Vagina (tissue), 2 donors: Measurements from ENCODE around the gene IPO8. TPM values are rescaled to one million over a fixed set of nuclear protein-coding genes. Genes with fewer than 3 reads are reported as not detected.

Source experiments
- DNase-seq, 2 donors: peaks; one replicate each; pipeline ENCODE4 v3.0.0-alpha.2; 2017; ENCODE audit errors: extremely low spot score in 2 of 2
- H3K27ac ChIP-seq: fragments of 200-600 bp; sonication (generic); one replicate; pipeline ENCODE4 v1.5.1; 2019
- H3K27me3 ChIP-seq: fragments of 200-600 bp; sonication (generic); one replicate; pipeline ENCODE4 v1.5.1; 2019
- H3K36me3 ChIP-seq, 2 donors: fragments of 200-600 bp; sonication (generic); one replicate each; pipeline ENCODE4 v1.5.1; 2017 to 2019
- H3K4me1 ChIP-seq: fragments of 200-600 bp; sonication (generic); one replicate; pipeline ENCODE4 v1.5.1; 2019
- H3K4me3 ChIP-seq, 2 donors: fragments of 200-600 bp; sonication (generic); 1 replicate in 1 of 2; 2 replicates in 1 of 2; pipeline ENCODE4 v1.5.1; 2016 to 2019
- H3K9me3 ChIP-seq: fragments of 200-600 bp; sonication (generic); one replicate; pipeline ENCODE4 v1.5.1; 2019
- POLR2A ChIP-seq, 2 donors: fragments of 450-650 bp; IDR thresholded peaks; one replicate each; pipeline ENCODE4 v1.6.1; 2017; ENCODE audit warnings: antibody characterized with exemption in 2 of 2, mild to moderate bottlenecking in 2 of 2, moderate library complexity in 2 of 2
- POLR2AphosphoS5 ChIP-seq, 2 donors: sonication (generic); formaldehyde crosslinking; IDR thresholded peaks; one replicate each; pipeline ENCODE4 v1.9.0; 2017; ENCODE audit warnings: antibody characterized with exemption in 2 of 2, mild to moderate bottlenecking in 2 of 2, low read depth in 1 of 2; ENCODE audit not compliant: insufficient read depth in 1 of 2
- intact Hi-C: fragments of 100-400 bp; cut with DNase I; formaldehyde crosslinking; loops from one replicate; pipeline ENCODE4 v1.15.1; 2023
- total RNA-seq: library from RNA; depleted of rRNA; stranded (reverse); fragments of >200 nt; gene quantifications from one replicate; pipeline ENCODE4 v1.2.3, GENCODE V29; 2016
- TF ChIP-seq, protein P1 (sequence below), 3 experiments: fragments of 450-650 bp in 2 of 3; fragments of 200-600 bp in 1 of 3; sonication (generic) in 1 of 3; IDR thresholded peaks; one replicate each; pipeline ENCODE4 v1.5.1; 2017 to 2019; ENCODE audit warnings: antibody characterized with exemption in 3 of 3, mild to moderate bottlenecking in 2 of 3, moderate library complexity in 2 of 3

IPO8 gene
- total RNA-seq, 1 donor from 2014 or later, result 21.4 TPM

DNA sequence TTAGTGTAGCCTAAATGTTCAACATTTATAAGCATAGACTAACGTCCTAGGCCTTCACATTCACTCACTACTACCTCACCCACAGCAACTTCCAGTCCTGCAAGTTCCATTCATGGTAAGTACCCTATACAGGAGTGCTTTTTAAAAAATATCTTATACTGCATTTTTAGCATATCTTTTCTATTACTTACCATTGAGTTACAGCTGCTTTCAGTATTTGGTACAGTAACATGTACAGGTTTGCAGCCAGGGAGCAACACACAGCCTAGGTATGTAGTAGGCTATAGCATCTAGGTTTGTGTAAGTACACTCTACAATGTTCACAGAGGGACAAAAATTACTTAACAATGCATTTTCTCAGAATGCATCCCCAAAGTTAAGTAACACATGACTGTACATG lies 17.4 kb downstream of the IPO8 start:
- H3K4me1 ChIP-seq, result no peaks in the 10 kb centered on the region
- peaks cover 0 to 24% of the 10 kb centered on the region in 2 donors for H3K36me3 ChIP-seq
- no peaks in the 10 kb centered on the region for H3K9me3 ChIP-seq
- intact Hi-C loops, result no loop called here
- no peak overlapping the region for H3K4me3 ChIP-seq
- TF ChIP-seq, protein P1, sequence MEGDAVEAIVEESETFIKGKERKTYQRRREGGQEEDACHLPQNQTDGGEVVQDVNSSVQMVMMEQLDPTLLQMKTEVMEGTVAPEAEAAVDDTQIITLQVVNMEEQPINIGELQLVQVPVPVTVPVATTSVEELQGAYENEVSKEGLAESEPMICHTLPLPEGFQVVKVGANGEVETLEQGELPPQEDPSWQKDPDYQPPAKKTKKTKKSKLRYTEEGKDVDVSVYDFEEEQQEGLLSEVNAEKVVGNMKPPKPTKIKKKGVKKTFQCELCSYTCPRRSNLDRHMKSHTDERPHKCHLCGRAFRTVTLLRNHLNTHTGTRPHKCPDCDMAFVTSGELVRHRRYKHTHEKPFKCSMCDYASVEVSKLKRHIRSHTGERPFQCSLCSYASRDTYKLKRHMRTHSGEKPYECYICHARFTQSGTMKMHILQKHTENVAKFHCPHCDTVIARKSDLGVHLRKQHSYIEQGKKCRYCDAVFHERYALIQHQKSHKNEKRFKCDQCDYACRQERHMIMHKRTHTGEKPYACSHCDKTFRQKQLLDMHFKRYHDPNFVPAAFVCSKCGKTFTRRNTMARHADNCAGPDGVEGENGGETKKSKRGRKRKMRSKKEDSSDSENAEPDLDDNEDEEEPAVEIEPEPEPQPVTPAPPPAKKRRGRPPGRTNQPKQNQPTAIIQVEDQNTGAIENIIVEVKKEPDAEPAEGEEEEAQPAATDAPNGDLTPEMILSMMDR (IDR thresholded peaks at IDR 0.05), result no peak
- TF ChIP-seq POLR2A (IDR thresholded peaks at IDR 0.05) (no peak), POLR2AphosphoS5 (IDR thresholded peaks at IDR 0.05; ENCODE audit: insufficient read depth in 1 of 2, low read depth in 1 of 2) (no peak)
- no peak for DNase-seq
- no peaks in the 10 kb centered on the region for H3K27me3 ChIP-seq
- H3K27ac ChIP-seq, result no peak overlapping the region

DNA sequence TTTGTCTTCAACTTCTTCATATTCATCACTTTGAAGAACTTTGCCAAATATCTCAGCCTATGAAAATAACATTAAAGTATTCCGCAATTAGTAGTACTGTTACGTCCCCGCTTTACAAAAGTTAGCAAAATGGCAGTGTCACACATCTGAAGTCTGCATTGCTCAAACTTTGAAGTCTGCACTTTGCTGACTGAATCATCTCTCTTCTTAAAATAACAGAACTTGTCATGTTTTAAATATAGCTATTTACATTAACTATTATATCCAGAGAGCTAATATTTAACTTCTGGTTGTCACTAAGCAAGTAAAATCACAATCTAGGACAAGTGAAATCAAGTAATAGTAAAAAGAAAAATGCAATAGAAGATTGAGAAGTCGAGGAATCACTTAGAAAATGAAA lies 34.5 kb downstream of the IPO8 start:
- intact Hi-C loops, result no loop called here
- no peak overlapping the region for H3K27ac ChIP-seq
- H3K27me3 ChIP-seq, result no peaks in the 10 kb centered on the region
- TF ChIP-seq POLR2AphosphoS5 (IDR thresholded peaks at IDR 0.05; ENCODE audit: insufficient read depth in 1 of 2, low read depth in 1 of 2) (no peak), POLR2A (IDR thresholded peaks at IDR 0.05) (no peak)
- TF ChIP-seq, protein P1 (IDR thresholded peaks at IDR 0.05), result no peak
- no peaks in the 10 kb centered on the region for H3K4me1 ChIP-seq
- DNase-seq, result no peak
- H3K36me3 ChIP-seq, result peaks cover 0 to 34% of the 10 kb centered on the region in 2 donors
- H3K9me3 ChIP-seq, result no peaks in the 10 kb centered on the region
- H3K4me3 ChIP-seq, result no peak overlapping the region

DNA sequence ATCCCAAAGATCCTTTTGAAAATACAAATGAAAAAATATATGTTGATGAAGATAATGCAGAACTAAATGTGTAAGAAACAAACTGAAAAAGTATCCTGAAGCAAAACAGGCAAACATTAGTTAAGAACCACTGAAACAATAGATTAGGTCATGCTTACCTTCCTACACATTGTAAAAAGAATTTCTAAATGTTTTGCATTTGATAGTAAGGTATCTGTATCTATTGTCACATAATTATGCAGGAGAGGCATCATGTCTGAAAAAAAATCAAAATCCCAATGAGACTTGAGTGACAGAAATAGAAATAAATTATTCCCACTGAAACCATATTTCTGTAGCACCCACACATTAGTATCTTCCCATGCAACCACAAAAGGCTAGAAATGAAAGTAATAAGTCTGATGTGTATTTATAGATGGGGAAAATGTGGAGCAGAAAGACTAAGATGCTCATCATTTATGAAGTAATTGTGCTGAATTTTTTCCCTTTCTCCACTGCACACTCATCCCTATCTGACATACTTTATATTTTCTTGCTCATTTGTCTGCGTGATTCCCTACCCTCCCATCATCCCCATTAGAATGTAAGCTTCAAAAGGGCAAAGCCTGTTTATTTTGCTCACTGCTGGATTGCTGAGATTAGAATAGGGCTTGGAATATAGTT lies 43.5 kb downstream of the IPO8 start:
- Histone ChIP-seq H3K36me3 (peaks cover 0 to 14% of the 10 kb centered on the region in 2 donors), H3K4me1 (no peaks in the 10 kb centered on the region), H3K4me3 (no peak overlapping the region), H3K27ac (no peak overlapping the region), H3K9me3 (no peaks in the 10 kb centered on the region), H3K27me3 (no peaks in the 10 kb centered on the region)
- no peak for DNase-seq
- TF ChIP-seq, protein P1 (IDR thresholded peaks at IDR 0.05), result no peak
- TF ChIP-seq POLR2A (IDR thresholded peaks at IDR 0.05) (no peak), POLR2AphosphoS5 (IDR thresholded peaks at IDR 0.05; ENCODE audit: insufficient read depth in 1 of 2, low read depth in 1 of 2) (no peak)
- intact Hi-C loops, result no loop called here

DNA sequence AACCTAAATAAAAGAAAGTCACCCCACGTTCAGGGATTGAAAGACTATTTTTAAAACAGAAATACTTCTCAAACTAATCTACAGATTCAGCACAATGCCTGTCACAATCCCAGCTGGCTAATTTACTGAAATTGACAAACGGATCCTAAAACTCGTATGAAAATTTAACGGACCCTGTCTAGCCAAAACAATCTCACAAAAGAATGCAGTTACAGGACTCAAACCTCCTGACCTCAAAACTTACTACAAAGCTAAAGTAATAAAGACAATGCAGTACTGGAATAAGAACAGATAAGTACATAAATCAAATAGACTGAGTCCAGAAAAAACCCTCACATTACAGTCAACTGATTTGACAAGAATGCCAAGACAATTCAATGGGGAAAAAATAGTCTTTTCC lies 48.8 kb downstream of the IPO8 start:
- no peaks in the 10 kb centered on the region for H3K9me3 ChIP-seq
- TF ChIP-seq POLR2AphosphoS5 (IDR thresholded peaks at IDR 0.05; ENCODE audit: insufficient read depth in 1 of 2, low read depth in 1 of 2) (no peak), POLR2A (IDR thresholded peaks at IDR 0.05) (no peak)
- TF ChIP-seq, protein P1 (IDR thresholded peaks at IDR 0.05), result no peak
- H3K4me3 ChIP-seq, result no peak overlapping the region
- DNase-seq, result no peak
- H3K27ac ChIP-seq, result no peak overlapping the region
- H3K4me1 ChIP-seq, result no peaks in the 10 kb centered on the region
- intact Hi-C loops, result no loop called here
- H3K27me3 ChIP-seq, result no peaks in the 10 kb centered on the region
- H3K36me3 ChIP-seq, result peaks cover 0 to 1% of the 10 kb centered on the region in 2 donors

DNA sequence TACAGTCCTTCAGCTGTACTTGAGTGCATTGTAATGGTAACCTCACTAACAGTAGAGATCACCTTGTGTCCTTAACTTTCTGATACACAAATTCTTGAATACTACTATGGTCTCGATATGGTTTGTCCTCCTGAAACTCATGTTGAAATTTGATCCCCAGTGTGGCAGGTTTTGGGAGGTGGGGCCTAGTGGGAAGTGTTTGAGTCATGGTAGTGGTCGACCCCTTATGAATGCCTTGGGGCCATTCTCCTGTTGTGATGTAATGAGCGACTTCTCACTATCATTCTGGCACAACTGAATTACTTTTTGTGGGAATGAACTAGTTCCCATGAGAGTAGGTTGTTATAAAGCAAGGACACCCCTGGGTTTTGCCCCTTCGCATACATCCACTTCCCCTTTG lies 52.3 kb downstream of the IPO8 start:
- TF ChIP-seq, protein P1 (IDR thresholded peaks at IDR 0.05), result no peak
- TF ChIP-seq POLR2A (IDR thresholded peaks at IDR 0.05) (no peak), POLR2AphosphoS5 (IDR thresholded peaks at IDR 0.05; ENCODE audit: insufficient read depth in 1 of 2, low read depth in 1 of 2) (no peak)
- intact Hi-C loops, result no loop called here
- H3K27me3 ChIP-seq, result no peaks in the 10 kb centered on the region
- peaks cover 0 to 14% of the 10 kb centered on the region in 2 donors for H3K36me3 ChIP-seq
- H3K4me3 ChIP-seq, result no peak overlapping the region
- no peak for DNase-seq
- H3K9me3 ChIP-seq, result no peaks in the 10 kb centered on the region
- H3K27ac ChIP-seq, result no peak overlapping the region
- no peaks in the 10 kb centered on the region for H3K4me1 ChIP-seq
